ENCODE measurements around the gene ADCY6. TPM values are rescaled to one million over a fixed set of nuclear protein-coding genes. Genes with fewer than 3 reads are reported as not detected.

Gene ADCY6
- total RNA-seq (10 to 100 TPM; 12.9 to 29.0 (median 20.2) TPM), polyA plus RNA-seq (10 to 100 TPM; 31.7 to 53.4 TPM)

DNA sequence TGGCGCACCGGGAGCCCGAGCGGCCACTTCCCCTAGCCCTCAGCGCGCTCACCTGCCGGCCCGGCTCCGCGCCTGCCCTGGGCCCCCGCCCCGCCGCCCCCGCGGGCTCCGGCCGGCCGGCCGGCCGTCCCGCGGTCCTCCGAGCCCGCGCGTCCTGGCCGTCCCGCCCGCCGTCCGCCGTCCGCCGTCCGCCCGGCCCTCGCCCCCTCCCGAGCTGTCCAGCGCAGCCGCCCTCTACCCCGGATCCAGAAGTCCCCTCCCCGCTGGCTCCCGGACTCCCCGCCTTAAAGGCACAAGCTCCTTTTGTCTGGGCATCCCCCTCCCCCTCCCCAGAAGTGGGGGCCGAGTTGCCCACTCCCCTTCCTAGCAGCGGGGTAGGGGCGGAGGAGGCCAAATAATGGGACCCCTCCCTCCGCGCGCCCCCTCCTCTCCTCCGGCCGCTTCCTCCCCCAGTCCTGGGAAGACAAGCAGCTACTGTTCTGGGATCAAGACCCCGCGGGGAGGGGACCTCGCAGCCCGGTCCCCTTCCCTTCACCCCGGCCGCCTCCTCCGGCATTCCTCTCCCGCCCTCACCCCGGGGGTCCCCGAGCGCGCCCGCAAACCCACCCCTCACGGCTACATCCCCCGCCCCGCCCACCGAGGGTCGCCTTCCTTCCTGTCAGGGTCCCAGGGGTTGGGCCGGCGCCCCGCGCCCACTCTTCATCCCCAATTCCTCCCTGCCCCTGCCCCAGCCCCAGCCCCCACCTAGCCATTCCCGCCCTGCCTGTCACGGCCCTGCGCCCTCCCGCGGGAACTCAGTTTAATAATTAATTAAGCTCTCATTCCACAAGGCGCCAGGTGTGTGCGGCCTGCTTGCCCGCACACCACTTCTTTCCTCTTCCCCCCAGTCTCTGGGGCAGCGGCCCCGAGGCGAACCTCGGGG lies at the start of gene ADCY6:
ADCY6 (minus strand) TSS at position 236 of the 922 bp plus-strand sequence. CDS start 5,655 bp downstream, outside the sequence.
- Histone ChIP-seq H3K4me1 (peaks cover 0 to 19% (median 15%) of the 10 kb centered on the region in 3 donors), H3K9me3 (no peaks in the 10 kb centered on the region), H3K4me3 (peak within 1 kb of the TSS; percentile 77 to 98 (median 85)), H3K36me3 (no peaks in the 10 kb centered on the region), H3K27me3 (no peaks in the 10 kb centered on the region), H3K27ac (peak within 1 kb of the TSS; percentile 87 to 95 (median 92))
- 0 to 1% methylated on average over 70 to 86 of the region's 86 CpGs for WGBS, 2 donors
- no peak for FAIRE-seq
- TF ChIP-seq, protein P1, sequence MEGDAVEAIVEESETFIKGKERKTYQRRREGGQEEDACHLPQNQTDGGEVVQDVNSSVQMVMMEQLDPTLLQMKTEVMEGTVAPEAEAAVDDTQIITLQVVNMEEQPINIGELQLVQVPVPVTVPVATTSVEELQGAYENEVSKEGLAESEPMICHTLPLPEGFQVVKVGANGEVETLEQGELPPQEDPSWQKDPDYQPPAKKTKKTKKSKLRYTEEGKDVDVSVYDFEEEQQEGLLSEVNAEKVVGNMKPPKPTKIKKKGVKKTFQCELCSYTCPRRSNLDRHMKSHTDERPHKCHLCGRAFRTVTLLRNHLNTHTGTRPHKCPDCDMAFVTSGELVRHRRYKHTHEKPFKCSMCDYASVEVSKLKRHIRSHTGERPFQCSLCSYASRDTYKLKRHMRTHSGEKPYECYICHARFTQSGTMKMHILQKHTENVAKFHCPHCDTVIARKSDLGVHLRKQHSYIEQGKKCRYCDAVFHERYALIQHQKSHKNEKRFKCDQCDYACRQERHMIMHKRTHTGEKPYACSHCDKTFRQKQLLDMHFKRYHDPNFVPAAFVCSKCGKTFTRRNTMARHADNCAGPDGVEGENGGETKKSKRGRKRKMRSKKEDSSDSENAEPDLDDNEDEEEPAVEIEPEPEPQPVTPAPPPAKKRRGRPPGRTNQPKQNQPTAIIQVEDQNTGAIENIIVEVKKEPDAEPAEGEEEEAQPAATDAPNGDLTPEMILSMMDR (IDR thresholded peaks at IDR 0.05): no peak
- DNase-seq: peak; percentile 80 to 96 (median 89)
- intact Hi-C loops (cut with DNase I): no loop called here
- ATAC-seq: peak; percentile 93 to 95 (median 94)

DNA sequence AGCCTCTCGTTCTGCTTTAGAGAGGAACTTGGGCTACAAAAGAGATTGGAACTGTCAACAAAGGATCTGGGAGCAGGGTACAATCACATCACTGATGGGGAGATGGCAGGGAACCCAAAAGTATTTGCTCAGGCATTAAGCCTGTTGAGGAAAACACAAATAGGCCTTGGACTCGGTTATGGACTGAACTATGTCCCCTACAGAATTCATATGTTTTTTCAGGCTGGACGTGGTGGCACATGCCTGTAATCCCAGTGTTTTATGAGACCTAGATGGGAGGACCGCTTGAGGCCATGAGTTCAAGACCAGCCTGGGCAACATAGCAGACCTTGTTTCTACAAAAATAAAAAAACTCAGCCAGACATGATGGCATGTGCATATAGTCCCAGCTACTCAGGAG lies 49.2 kb upstream of the ADCY6 start:
- TF ChIP-seq, protein P1 (IDR thresholded peaks at IDR 0.05): no peak
- H3K9me3 ChIP-seq: no peaks in the 10 kb centered on the region
- H3K4me3 ChIP-seq: no peak overlapping the region
- FAIRE-seq: no peak
- 86% methylated on average over 4 of the region's 4 CpGs for WGBS, 2 donors
- DNase-seq: no peak
- intact Hi-C loops (cut with DNase I): no loop called here
- ATAC-seq: no peak
- H3K27me3 ChIP-seq: no peaks in the 10 kb centered on the region
- peaks cover 6 to 74% (median 31%) of the 10 kb centered on the region in 3 donors for H3K36me3 ChIP-seq
- H3K27ac ChIP-seq: no peak overlapping the region
- no peaks in the 10 kb centered on the region for H3K4me1 ChIP-seq

DNA sequence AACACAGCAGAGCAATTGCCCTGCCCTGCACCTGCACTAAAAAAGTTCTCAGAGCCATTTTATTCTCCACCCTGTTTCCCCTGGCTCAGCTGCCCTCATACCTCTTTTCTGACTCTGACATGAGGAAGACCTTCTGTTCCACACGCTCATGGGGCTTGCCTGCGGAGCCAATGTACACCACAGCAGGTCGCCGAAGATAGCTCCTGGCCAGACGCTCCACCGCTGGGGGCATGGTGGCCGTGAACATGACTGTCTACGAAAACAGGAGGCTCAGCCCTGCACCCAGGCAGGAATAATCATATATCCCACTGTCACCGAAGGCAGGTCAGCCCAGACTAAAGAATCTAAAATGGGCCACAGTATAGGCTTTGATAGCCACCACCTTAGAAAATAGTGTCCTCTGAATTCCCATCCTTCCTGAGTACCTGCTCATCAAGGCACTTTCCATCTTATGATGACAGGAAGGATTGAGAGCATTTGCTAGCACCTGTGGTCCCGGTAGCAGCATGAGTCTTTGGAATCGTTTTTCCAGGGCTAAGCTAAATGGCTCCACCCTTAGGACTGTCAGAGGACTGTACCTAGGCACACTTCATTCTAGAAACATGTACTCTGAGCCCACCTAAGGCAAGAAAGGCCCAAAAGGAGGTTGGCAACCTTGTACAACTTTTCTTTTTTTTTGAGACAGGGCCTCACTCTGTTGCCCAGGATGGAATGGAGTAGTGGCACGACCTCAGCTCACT lies 43.6 kb upstream of the ADCY6 start:
- Histone ChIP-seq H3K4me3 (no peak overlapping the region), H3K27me3 (no peaks in the 10 kb centered on the region), H3K4me1 (no peaks in the 10 kb centered on the region), H3K9me3 (no peaks in the 10 kb centered on the region), H3K36me3 (peaks cover 14 to 82% (median 44%) of the 10 kb centered on the region in 3 donors), H3K27ac (no peak overlapping the region)
- no peak for ATAC-seq
- TF ChIP-seq, protein P1 (IDR thresholded peaks at IDR 0.05): no peak
- no peak for FAIRE-seq
- DNase-seq: no peak
- WGBS, 2 donors: 84 to 90% methylated on average over 12 of the region's 12 CpGs
- intact Hi-C loops (cut with DNase I): no loop called here

GRCh38 chr12:48831257-48831656 lies 42.4 kb upstream of the ADCY6 start:
- TF ChIP-seq, protein P1 (IDR thresholded peaks at IDR 0.05): no peak
- Histone ChIP-seq H3K27ac (no peak overlapping the region), H3K4me3 (no peak overlapping the region), H3K9me3 (no peaks in the 10 kb centered on the region), H3K4me1 (no peaks in the 10 kb centered on the region), H3K27me3 (no peaks in the 10 kb centered on the region), H3K36me3 (peaks cover 14 to 70% (median 33%) of the 10 kb centered on the region in 3 donors)
- WGBS, 2 donors: 85 to 87% methylated on average over 6 of the region's 6 CpGs
- ATAC-seq: no peak
- FAIRE-seq: no peak
- intact Hi-C loops (cut with DNase I): no loop called here
- no peak for DNase-seq

Data from pancreas (tissue), 10 donors.